HEK293T (cell line): ENCODE data around the gene B4GALT5.

Experiments
- BHLHE40 ChIP-seq: fragments of 450-650 bp; IDR thresholded peaks from 2 replicates; pipeline ENCODE4 v1.6.1; 2016; ENCODE audit warnings: mild to moderate bottlenecking, moderate library complexity, borderline replicate concordance
- CTBP1 ChIP-seq: fragments of 450-650 bp; IDR thresholded peaks from 2 replicates; pipeline ENCODE4 v1.6.1; 2016; ENCODE audit warnings: borderline replicate concordance
- FOXA1 ChIP-seq: fragments of 450-650 bp; IDR thresholded peaks from 2 replicates; pipeline ENCODE4 v1.6.1; 2016; ENCODE audit warnings: mild to moderate bottlenecking
- FOXK2 ChIP-seq: fragments of 450-650 bp; IDR thresholded peaks from 2 replicates; pipeline ENCODE4 v1.6.1; 2016; ENCODE audit warnings: mild to moderate bottlenecking
- FOXM1 ChIP-seq: fragments of 450-650 bp; IDR thresholded peaks from 2 replicates; pipeline ENCODE4 v1.6.1; 2017; ENCODE audit warnings: mild to moderate bottlenecking, borderline replicate concordance
- HDGF ChIP-seq: fragments of 450-650 bp; IDR thresholded peaks from 2 replicates; pipeline ENCODE4 v1.6.1; 2017; ENCODE audit warnings: antibody characterized with exemption, borderline replicate concordance
- L3MBTL2 ChIP-seq: fragments of 450-650 bp; conservative IDR thresholded peaks from 2 replicates; pipeline ENCODE4 v1.6.1; 2016; ENCODE audit warnings: mild to moderate bottlenecking
- NFRKB ChIP-seq: fragments of 450-650 bp; IDR thresholded peaks from 2 replicates; pipeline ENCODE4 v1.6.1; 2016; ENCODE audit warnings: mild to moderate bottlenecking, moderate library complexity
- PKNOX1 ChIP-seq: fragments of 450-650 bp; IDR thresholded peaks from 2 replicates; pipeline ENCODE4 v1.6.1; 2016
- SP1 ChIP-seq: fragments of 450-650 bp; IDR thresholded peaks from 2 replicates; pipeline ENCODE4 v1.6.1; 2017
- SUZ12 ChIP-seq: fragments of 450-650 bp; IDR thresholded peaks from 2 replicates; pipeline ENCODE4 v1.6.1; 2016; ENCODE audit warnings: mild to moderate bottlenecking
- TARDBP ChIP-seq: fragments of 450-650 bp; IDR thresholded peaks from 2 replicates; pipeline ENCODE4 v1.6.1; 2016
- ZNF384 ChIP-seq: fragments of 450-650 bp; IDR thresholded peaks from 2 replicates; pipeline ENCODE4 v1.6.1; 2016

DNA sequence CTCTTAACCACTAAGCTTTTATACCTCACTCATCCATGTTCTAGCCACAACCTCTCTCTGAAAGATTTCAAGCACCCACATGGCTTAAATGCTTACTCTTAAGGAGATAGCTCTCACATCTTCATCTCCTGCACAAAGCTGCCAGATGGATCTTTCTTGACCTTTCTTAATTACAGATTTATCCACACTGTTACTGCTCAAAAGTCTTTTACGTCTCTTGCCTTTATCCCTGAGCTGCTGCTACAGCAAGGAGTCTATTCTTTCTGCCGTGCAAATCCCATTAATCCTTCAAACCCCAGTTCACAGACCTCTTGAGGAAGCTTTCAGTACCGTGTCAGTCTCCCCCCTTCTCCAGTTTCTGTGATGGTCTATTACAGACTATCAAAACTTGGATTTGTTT is 54.6 kb downstream of the B4GALT5 start:
- TF ChIP-seq FOXA1 (no peak), L3MBTL2 (no peak), FOXK2 (no peak), SP1 (no peak), CTBP1 (no peak), ZNF384 (no peak), SUZ12 (no peak), NFRKB (no peak), BHLHE40 (no peak), FOXM1 (no peak), TARDBP (no peak), HDGF (no peak), PKNOX1 (no peak)
